Inferior parietal cortex (tissue), 1 donor: ENCODE measurements around the gene CLEC2A.
"Not testable (repeated sequence)": the region's sequence is repeated elsewhere in the genome, so short reads cannot be mapped to it uniquely, and the experiment has no call there.

ENCODE experiments used
- DNase-seq: peaks from one replicate; pipeline ENCODE4 v3.0.0-alpha.2; 2016; ENCODE audit errors: extremely low spot score

CLEC2A gene, protein sequence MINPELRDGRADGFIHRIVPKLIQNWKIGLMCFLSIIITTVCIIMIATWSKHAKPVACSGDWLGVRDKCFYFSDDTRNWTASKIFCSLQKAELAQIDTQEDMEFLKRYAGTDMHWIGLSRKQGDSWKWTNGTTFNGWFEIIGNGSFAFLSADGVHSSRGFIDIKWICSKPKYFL

DNA sequence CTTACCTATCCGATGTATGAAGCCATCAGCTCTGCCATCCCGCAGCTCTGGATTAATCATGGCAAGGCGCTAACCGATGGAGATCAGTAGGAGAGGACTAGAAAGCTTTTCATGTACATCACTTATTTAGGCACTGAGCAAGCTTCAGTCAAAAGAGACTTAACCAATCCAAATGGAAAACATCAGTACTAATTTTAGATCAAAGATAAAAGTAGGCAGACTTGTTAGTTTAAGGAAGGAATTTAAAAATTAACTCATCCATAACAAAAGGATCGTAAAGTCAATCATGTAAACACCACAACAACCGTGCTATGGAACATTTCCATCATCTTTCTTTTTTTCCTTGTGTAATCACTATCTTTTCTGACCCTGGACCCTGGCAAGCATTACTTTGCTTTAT lies at the start of gene CLEC2A:
Gene CLEC2A (minus strand): TSS at position 101 of the 400 bp plus-strand sequence. CDS start 41 bp downstream, at position 60.
- no peak for DNase-seq

DNA sequence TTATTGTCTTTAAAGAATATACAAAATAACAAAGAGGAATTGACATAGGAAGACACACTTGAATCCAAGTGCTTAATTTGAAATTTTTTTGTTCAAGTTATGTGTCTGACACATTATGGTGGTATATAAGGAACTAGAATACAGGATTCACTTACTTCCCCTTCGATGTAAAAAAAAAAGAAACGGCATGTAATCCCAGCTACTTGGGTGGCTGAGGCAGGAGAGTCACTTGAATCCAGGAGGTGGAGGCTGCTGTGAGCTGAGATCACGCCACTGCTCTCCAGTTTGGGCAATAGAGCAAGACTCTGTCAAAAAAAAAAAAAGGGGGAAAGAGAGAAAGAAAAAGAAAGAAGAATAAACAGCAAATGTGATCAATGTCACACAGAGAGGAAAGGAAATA lies 48.0 kb upstream of the CLEC2A start:
- DNase-seq, result no peak

DNA sequence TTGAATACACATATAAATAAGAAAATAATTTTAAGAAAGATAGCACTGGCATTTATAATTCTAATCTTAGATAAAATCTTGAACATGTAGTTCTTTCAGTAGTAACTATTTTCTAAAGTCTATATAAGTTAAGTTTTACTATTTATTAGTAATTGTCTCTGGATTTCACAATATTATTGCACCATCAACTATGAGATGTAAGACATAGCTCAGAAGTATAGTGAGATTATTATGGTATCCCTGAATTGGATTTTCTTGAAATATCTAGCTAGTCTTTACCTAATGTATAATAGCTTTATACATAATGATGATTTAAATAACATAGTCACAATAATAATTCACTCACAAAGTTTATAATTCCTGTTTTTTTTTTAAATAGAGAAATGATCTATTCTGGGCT lies 45.7 kb upstream of the CLEC2A start:
- no peak for DNase-seq

DNA sequence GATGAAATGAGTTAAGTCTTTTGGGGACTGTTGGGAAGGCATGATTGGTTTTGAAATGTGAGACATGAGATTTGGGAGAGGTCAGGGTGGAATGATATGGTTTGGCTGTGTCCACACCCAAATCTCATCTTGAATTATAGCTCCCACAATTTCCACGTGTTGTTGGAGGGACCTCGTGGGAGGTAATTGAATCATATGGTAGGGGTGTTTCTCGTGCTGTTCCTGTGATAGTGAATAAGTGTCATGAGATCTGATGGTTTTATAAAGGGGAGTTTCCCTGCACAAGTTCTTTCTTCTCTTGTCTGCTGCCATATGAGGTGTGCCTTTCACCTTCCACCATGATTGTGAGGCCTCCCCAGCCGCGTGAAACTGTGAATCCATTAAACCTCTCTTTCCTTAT lies 44.5 kb upstream of the CLEC2A start:
- DNase-seq, result not testable (repeated sequence)

DNA sequence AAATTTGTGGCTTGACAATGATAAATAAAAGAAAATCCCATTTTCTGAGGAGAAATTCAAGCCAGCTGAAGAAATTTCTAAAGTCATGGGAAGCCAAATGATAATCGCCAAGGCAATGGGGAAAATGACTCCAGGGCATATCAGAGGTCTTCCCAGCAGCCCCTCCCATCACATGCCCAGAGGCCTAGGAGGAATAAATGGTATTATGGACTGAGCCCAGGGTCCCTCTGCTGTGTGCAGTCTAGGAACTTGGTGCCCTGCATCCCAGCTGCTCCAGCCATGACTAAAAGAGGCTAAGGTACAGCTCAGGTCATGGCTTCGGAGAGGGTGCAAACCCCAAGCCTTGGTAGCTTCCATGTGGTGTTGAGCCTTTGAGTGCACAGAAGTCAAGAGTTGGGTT lies 43.4 kb upstream of the CLEC2A start:
- no peak for DNase-seq

DNA sequence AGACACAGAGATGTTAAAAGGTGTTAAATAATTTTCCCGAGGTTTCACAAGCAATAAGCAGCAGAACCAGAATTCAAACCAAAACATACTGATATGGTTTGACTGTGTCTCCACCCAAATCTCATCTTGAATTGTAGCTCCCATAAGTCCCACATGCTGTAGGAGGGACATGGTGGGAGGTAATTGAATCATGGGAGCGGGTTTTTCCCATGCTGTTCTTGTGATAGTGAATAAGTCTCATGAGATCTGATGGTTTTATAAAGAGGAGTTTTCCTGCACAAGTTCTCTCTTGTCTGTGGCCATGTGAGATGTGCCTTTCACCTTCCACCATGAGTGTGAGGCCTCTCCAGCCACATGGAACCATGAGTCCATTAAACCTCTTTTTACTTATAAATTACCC lies 42.6 kb upstream of the CLEC2A start:
- not testable (repeated sequence) for DNase-seq

DNA sequence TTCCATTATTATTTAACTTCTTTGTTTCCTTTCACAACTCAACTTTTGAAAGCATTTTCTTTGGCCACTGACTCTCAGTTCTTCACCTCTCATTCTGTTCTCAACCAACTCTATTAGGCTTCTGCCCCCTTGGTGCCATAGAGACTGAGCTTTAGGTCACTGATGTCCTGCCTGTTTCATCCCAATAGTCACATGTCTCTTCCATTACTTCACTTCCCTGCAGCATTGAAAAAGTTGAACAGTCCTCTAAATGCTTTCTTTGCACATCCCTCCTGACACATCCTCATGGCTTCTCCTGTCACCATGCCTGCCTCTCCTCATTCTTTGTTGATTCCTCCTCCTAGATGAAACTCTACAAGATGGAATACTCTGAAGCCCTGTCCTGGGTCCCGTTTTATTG lies 41.8 kb upstream of the CLEC2A start:
- no peak for DNase-seq

DNA sequence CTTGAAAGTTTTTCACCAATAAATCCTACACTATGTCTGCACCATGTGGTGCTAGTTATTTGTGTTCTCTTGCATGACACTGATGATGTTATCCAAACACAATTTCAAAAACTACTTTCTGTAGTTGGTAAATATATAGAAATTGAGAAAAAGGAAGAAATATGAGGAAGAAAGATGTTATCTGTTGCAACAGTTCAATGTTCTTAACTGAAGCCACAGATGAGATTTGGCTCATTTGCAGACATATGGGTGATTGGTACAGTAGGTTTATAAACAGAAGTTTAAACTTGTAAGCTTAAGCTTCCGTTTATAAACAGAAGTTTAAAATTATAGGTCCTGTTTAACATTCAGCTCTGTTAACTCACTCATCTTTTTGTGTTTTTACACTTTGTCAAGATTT lies 39.0 kb upstream of the CLEC2A start, which contains the start of gene CLEC12A:
Gene CLEC12A (plus strand): TSS at position 229 of the 400 bp plus-strand sequence. CDS start 188 bp downstream, outside the sequence.
- DNase-seq, result no peak

DNA sequence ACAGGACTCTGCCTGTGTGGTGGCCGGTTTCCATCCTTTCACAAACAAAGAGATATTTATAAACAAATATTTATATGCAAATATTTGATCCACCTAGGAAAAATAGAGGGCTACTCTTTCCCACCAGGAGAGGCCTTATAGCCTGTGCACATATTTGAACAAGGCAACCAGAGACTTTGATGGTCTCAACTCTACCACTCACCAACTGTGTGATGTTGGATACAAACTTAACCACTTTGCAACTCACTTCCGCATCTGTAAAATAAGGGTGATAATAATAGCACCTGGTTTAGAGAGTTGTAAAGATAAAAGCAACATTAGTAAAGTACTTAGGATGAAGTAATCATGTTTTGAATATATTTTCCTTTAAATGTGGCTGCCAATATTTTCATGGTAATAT lies 37.5 kb upstream of the CLEC2A start:
- no peak for DNase-seq

DNA sequence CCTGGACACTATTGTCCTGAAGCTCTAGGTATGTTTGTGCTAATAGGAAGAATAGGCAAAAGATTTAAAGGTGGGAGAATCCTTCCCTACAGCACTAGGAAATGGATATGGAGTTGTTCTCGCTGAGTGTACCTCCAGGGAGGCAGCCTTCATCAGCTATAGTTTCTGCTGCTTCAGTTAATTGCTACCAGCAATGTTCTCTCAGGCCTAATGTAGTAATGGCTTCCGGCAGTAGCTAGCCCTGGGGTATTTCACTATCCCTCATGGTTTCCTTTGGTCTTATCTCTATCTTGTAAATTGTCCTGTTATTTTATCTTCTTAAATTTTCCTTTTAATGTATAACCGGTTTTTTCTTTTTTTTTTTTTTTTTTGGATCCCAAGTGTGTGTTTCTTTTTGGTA lies 29.7 kb upstream of the CLEC2A start:
- no peak for DNase-seq

DNA sequence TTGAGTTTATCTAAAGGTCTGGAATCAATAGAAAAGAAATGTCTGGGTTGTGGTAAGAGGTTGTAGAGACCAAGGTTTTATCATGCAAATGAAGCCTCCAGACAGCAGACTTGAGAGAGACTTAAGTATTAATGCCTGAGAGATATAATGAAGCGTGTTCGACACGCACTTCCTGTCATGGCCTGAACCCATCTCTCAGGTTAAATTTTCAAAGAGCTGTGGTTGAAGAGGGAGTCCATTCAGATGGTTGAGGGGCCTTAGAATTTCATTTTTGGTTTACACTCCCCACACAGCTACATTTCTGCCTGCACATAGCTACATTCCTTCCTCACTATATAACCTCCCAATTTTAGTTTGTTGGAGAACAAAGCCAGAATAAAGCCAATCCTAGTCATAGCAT lies 28.9 kb upstream of the CLEC2A start:
- DNase-seq, result no peak

DNA sequence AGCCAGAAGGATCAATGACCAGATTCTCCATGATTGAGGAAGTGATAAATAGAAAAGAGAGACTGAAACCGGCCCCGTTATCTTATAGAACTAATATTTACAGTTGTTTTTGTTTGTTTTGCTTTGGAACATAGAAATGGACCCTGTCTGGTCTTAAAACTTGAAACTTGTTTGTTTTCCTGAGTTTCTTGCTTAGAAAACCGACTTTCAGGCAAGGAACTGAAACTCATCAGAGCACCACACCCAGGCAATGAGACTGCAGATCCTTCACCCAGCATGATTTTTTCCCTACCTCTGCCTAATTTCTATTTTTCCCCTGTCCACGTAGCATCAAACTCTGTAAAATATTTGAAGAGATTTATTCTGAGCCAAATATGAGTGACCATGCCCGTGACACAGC lies 28.4 kb upstream of the CLEC2A start:
- DNase-seq, result no peak

DNA sequence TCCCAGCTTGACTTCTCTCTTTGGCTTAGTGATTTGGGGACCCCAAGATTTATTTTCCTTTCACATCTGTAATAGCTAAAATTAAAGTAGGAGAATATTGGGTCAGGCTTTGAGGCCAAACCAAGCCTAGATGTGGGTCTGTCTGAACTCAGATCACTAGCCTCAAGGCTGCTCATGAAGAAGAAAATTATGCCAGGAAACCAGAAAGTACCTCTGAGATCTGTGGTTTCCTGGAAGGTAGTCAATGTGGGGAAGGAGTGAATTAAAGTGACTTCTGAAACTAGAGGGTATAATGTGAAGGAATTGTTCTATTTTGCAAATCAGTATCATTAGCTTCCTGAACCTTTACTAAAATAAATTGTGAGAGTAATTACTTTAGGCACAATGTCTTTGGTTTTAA lies 25.7 kb upstream of the CLEC2A start:
- no peak for DNase-seq

DNA sequence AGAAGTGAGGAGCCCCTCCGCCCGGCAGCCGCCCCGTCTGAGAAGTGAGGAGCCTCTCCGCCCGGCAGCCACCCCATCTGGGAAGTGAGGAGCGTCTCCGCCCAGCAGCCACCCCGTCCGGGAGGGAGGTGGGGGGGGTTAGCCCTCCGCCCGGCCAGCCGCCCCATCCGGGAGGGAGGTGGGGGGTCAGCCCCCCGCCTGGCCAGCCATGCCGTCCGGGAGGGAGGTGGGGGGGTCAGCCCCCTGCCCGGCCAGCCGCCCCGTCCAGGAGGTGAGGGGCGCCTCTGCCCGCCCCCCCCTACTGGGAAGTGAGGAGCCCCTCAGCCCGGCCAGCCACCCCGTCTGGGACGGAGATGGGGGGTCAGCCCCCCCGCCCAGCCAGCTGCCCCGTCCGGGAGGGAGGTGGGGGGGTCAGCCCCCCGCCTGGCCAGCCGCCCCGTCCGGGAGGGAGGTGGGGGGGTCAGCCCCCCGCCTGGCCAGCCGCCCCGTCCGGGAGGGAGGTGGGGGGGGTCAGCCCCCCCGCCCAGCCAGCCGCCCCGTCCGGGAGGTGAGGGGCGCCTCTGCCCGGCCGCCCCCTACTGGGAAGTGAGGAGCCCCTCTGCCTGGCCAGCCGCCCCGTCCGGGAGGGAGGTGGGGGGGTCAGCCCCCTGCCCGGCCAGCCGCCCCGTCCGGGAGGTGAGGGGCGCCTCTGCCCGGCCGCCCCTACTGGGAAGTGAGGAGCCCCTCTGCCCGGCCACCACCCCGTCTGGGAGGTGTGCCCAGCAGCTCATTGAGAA lies 21.0 kb upstream of the CLEC2A start:
- DNase-seq, result not testable (repeated sequence)

DNA sequence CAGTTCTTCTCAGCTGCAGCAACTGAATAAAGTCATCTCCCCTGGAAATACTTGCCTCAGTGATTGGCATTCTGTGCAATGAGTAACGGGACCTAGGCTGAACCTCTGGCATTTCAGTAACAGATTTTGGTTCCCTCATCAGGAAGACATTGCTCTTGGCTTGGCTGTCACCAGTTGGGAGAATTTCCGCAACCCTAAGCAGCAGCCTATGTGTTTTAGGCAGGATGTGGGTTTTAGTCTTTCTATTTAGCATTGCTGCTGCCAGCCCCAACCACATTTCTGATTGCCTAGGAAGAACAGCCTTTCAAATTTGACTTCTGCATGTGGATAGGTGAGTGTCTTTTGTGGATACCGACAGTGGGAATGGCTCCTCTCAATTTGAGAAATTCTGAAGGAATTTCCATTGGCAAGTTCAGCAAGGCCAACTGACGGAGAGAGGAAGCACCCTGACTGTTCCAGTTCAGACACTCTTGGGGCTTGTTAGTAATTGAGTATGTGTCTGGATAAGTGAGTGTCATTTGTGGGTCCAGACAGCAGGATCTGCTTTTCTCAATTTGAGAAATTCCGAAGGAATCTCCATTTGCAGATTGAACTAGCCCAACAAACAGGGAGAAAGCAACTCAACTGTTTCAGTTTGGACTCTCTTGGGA lies 19.0 kb upstream of the CLEC2A start:
- DNase-seq, result no peak

DNA sequence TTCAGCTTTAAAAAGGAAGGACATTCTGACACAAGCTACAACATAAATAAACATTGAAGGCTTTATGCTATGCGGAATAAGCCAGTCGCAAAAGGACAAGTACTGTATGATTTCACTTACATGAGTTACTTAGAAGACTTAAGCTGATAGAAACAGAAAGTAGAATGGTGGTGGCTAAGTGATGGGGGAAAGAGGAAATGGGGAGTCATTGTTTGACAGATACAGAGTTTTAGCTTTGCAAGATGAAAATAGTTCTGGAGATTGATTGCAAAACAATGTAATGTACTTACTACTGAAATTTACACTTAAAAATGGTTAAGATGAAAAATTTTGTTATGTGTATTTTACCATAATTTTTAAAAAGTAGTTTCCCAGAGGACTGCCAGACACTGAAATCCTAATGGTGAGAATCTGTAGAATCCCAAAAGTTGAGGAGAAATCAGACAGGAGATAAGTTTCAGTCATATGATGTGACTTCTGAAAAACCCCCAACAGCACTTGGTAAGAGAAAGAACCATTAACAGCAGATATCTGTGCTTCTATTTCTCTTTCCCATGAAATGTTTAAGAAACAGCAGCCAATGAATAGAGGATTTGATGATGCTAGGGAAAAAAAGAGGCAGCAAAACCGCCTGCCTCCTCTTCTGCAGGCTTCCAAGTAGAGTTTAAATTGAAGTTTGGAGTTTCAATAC lies 16.6 kb upstream of the CLEC2A start:
- DNase-seq, result no peak

DNA sequence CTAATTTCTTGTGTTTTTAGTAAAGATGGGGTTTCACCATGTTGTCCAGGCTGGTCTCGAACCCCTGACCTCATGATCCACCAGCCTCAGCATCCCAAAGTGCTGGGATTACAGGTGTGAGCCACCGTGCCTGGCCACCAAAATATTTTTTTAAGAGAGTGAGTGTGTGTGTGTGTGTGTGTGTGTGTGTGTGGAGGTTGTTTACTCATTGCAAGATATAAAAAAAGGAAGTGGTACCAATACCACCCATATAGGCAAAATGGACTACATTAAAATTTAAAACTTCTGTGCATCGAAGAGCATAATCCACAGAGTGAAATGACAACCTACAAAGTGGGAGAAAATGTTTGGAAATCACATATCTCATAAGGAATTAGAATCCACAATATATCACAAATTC lies 15.5 kb upstream of the CLEC2A start:
- DNase-seq, result no peak

DNA sequence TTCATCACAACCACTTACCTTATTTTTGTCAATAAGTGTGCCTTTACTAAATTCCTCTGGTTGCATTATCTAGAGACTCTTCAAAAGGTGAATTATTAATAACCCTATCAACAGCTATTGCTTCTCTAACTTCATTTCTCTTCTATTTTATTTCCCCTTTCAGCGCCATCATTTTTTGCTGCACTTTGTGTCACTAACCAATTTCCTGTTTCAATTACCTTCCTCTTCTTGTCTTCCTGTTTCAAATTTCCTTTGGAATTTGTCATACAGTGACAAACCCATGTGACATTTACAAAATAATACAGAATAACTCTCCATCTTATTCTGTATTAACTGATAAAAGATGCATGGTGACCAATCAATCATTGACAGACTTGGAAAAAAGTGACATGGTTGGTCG lies 12.2 kb upstream of the CLEC2A start:
- no peak for DNase-seq

DNA sequence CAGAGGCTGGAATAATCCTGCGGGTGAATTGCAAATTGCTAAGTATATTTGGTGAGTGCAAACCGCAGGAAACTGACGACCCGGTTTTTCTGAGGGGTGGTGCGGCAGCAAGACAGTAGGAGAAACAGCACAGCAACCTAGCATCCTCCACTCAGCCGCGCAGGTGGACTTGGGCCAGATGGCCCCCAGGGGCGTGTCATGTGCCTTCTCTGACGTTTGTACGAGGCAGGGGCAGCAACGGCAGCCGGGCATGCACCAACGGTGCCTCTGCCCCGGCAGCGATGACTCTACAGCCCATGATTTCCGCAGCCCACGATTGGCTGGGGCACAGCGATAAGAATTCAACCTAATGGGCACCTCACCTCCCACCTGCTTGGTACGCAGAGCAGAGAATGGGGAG lies 11.1 kb upstream of the CLEC2A start:
- DNase-seq, result no peak

DNA sequence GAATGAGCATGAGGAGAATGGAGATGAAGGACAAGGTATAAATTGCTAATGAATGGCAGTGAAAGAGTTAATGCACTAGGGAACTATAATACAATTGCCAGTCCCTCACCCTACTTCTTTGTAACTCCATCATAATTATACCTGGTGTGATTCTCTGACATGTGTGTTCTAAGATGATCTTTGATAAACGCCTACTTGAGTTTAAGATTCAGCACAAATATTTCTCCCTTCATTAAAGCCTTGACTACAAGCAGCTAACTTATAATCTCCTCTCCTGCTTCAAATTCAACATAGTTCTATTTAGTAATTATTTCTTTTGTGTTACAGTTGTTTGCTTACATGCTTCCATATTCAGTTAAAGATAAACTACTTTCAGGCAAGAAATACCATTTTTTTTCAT lies 9.7 kb upstream of the CLEC2A start:
- DNase-seq, result no peak

DNA sequence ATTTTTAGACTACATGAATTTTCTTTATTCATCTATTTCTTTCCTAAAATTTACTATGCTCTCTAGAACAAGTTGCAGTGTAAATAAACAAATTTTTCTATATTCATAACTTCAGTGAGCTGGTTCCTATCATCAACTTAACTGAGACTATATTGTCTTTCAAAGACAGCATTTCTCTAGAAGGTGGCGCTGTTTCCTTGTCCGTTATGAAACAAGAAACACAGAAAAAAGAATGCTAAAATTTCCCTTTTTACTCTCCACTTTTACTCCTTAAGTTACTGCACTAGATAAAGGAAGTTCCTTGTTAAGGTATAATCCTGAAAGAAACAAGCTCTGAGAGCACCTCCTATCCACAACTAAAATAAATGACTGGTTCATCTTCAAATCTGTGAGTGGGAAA lies 8.2 kb upstream of the CLEC2A start:
- DNase-seq, result peak; percentile 22

DNA sequence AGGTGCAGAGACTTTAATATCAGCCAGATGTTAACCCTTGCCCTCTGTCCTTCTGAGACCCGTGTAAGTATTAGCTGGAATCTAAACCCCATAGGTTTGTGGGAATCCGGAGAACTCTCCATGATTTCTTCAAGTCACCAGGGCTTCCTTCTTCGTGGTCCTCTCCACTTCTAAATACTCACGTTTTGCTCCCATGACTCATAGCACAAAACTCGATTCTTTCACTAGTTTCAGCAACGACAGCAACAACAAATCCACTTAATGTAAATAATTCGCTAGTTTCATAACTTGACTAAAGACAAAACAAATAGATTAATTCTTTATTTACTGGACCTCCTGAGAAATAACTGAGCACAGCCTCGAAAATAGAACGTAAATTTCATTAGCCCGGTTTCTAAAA lies 4.4 kb upstream of the CLEC2A start:
- DNase-seq, result no peak
